Activated T-helper 1 cell treated with Interleukin-2 at 50 U/mL for 16 hours (primary cell): ENCODE measurements around the gene SGF29.
"Not testable (repeated sequence)": the region's sequence is repeated elsewhere in the genome, so short reads cannot be mapped to it uniquely, and the experiment has no call there.

Source experiments
- DNase-seq: peaks from one replicate; pipeline ENCODE4 v3.0.0-alpha.2; 2020; ENCODE audit warnings: low read depth

SGF29 gene

GRCh38 chr16:28596115-28596630 is 42.5 kb downstream of the SGF29 start:
- no peak for DNase-seq

DNA sequence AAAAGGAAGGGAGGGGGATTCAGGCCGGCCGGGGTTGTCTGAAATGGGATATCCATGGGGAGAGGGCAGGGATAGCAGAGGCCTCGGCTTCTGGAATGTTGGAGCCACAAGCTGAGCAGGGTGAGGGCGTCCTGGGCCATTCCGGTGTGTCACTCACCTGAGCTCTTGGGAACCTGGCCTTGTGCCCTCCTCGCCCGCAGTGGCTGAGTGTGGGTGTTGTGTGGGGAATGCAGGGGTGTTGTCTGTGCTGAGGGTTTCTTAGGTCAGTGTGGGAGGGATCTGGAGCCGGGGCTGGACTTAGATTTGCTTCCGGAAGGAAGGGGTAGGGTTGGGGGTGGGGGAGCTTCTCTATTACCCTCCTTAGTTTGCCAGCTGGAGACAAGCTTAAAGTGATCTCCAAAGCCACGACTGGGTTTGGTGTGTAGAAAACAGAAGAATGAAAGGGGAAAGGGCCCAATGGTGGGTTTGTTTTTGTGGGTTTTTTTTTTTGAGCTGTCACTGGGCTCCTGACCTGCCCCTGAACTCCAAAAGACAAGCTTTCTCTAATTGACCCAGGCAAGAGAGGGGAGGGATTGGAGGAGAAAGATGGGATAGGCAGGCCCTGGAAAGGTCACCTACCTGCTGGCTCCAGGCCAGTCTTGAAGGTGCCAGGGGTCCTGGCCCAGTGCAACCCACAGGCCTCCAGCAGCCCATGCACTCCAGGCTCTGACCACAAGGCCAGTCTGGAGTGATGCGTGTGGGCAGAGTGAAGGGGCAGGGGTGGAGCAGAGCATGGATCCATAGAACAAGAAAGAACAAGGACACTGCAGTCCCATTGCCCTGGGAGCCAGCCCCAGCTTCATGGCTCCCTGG is 43.3 kb downstream of the SGF29 start, which contains the start of gene SULT1A2:
Gene SULT1A2 (minus strand): TSS at position 211 of the 852 bp plus-strand sequence. CDS start 1,120 bp downstream, outside the sequence.
- DNase-seq, result no peak

- no peak for DNase-seq
Measured at GRCh38 chr16:28597692-28598261, 44.1 kb downstream of the SGF29 start.

- not testable (repeated sequence) for DNase-seq
Measured at GRCh38 chr16:28599377-28600285, 45.9 kb downstream of the SGF29 start.

GRCh38 chr16:28600965-28601364 is 47.2 kb downstream of the SGF29 start:
- DNase-seq, result not testable (repeated sequence)

DNA sequence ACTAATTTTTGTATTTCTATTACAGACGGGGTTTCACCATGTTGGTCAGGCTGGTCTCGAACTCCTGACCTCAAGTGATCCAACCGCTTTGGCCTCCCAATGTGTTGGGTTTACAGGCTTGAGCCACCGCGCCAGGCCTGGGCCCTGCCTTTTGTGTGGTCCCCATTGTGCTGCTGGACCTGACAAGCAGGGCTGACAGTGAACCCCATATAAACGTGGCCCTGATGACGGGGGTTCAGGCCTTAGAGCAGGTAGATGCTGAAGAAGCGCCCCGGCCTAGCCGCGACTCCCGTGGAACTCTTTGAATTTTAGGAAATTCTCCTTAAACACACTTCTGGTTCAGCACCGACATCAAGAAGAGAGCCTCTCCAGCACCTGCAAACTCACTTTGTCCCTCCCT is 47.9 kb downstream of the SGF29 start:
- not testable (repeated sequence) for DNase-seq

- DNase-seq, result not testable (repeated sequence)
Measured at GRCh38 chr16:28602062-28602461, 48.3 kb downstream of the SGF29 start.

- no peak for DNase-seq
Measured at GRCh38 chr16:28602529-28602928, 48.8 kb downstream of the SGF29 start.

GRCh38 chr16:28603381-28604185 is 49.9 kb downstream of the SGF29 start:
- DNase-seq, result no peak

- DNase-seq, result no peak
Measured at GRCh38 chr16:28604186-28604565, 50.5 kb downstream of the SGF29 start.

DNA sequence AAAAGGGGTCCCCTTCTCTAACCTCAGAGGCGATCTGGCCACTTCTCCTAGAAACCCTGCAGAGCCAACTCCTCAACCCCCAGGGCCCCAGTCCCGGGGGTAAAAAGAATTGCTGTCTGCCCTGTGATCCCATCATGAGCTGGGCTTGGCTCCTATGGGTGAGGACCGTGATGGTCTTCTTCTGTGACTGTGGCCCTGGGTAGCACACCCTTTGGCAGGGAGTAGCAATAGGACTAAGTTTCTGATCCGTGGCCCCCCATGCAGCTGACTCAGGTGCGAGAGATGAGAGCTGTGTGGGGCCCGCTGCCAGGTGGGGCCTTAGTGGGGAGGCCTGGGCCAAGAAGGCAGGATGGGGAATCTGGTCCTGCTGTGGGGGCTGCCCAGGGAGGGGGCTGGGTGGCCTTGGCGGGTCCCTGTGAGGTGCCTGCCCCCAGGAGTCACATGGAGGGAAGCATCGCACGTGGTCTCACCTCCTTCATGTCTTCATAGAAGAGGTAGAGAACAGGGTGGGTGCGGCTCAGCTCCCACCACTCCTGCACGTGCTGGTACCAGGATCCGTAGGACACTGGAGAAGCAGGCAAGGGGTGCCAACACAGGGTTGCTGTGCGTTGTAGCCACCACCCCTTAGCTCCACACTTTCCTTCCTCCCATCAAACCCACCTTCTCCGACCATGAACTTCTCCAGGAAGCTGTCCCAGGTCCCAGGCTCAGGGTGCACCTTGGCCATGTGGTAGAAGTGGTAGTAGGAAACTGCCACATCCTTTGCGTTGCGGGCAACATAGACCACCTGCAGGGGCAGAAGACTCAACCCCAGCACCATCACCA is 52.8 kb downstream of the SGF29 start:
- no peak for DNase-seq

- DNase-seq, result no peak
Measured at GRCh38 chr16:28607116-28607623, 53.5 kb downstream of the SGF29 start.

- not testable (repeated sequence) for DNase-seq
Measured at GRCh38 chr16:28607681-28608495, 54.2 kb downstream of the SGF29 start.

GRCh38 chr16:28608496-28608808 is 54.7 kb downstream of the SGF29 start:
- not testable (repeated sequence) for DNase-seq

DNA sequence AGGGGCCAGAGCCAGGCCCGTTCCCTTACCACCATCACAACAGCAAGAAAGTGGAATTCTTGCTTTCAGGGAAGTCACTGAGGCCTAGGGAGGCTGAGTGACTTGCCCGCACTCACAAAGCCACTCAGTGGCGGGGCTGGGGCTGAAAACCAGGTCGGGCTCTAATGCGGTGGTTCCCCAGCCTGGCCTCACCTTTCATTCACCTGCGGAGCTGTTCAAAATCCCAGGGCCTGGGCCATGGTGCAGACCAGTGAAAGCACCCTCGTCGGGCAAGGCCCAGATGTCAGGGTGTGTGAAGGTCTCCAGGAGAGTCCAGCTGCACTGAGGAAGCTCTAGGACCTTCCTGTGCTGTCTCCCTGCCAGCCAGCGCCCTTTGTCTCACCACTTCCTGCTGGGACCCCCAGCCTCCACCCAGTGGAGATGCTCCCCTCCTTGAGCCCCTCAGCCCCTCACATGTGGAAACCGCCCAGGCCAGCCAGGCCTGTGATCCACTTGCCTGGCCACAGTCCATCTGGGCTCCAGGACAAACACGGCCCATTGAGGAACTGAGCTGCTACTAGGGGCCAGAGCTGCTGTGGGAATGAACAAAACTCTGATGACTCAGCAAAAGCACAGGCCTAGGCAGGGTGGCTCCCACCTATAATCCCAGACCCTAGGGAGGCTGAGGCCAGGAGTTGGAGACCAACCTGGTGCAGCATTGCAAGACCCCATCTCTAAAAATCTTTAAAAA is 55.3 kb downstream of the SGF29 start:
- DNase-seq, result not testable (repeated sequence)

- DNase-seq, result no peak
Measured at GRCh38 chr16:28609631-28610594, 56.2 kb downstream of the SGF29 start, which contains the start of gene SULT1A1. TSS of gene SULT1A1 (minus strand) at chr16:28610044. CDS start at chr16:28608855, 1,189 bp downstream.

DNA sequence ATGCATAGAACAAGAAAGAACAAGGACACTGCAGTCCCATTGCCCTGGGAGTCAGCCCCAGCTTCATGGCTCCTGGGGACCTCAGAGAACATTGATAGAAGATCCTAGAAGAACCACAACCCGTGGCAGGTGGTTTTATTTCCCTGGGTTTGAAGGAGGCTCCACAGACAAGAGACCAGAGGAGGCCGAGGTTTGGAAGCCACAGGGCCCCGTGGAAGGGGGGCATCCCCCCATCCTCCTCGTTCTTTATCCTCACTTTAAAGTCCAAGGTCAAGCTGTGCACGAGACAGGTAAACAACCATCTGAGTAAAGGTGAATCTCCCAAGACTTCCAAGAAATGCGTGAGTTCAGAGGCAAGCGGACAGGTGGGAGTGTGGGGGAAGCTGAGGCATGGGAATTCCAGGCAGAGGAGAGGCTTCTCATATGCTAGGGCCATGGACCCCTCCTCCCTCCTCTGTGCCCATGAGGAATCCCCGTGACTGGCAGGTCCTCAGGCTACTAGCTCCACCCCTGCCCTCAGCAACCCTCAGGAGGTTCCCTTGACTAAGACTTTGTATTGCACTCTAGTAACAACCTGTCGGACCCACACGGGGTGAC is 57.0 kb downstream of the SGF29 start:
- DNase-seq, result no peak
